SK-N-SH treated with all-trans-retinoic acid at 6 μM for 48 hours (cell line): ENCODE data around the gene CDIPT.

Experiments
- CREB5 ChIP-seq: fragments of 250-450 bp; sonication (Bioruptor Pico); IDR thresholded peaks from 2 replicates; pipeline ENCODE4 v1.5.1; 2020; ENCODE audit warnings: low read depth, mild to moderate bottlenecking, moderate library complexity
- CSDC2 ChIP-seq: fragments of 250-450 bp; sonication (Bioruptor Pico); IDR thresholded peaks from 2 replicates; pipeline ENCODE4 v1.5.0; 2020; ENCODE audit warnings: mild to moderate bottlenecking, moderate library complexity
- SNAI2 ChIP-seq: fragments of 250-450 bp; sonication (Bioruptor Pico); IDR thresholded peaks from 2 replicates; pipeline ENCODE4 v1.5.0; 2020; ENCODE audit warnings: mild to moderate bottlenecking, moderate library complexity
- TCF4 ChIP-seq: fragments of 250-450 bp; sonication (Bioruptor Pico); IDR thresholded peaks from 2 replicates; pipeline ENCODE4 v1.8.0; 2021; ENCODE audit warnings: mild to moderate bottlenecking, moderate library complexity, borderline replicate concordance
- ZFP3 ChIP-seq: fragments of 250-450 bp; sonication (Bioruptor Pico); IDR thresholded peaks from 2 replicates; pipeline ENCODE4 v1.5.0; 2020; ENCODE audit warnings: mild to moderate bottlenecking, moderate library complexity
- ZFP30 ChIP-seq: fragments of 450-650 bp; formaldehyde crosslinking; IDR thresholded peaks from 2 replicates; pipeline ENCODE4 v1.5.0; 2022; ENCODE audit warnings: mild to moderate bottlenecking, moderate library complexity

GRCh38 chr16:29854520-29855100, 8.4 kb downstream of the CDIPT start:
- TF ChIP-seq ZFP3, result no peak
- no peak for TF ChIP-seq CSDC2
- no peak for TF ChIP-seq CREB5 (CRISPR knock-in tag)
- TF ChIP-seq SNAI2 (CRISPR knock-in tag), result no peak
- no peak for TF ChIP-seq ZFP30
- no peak for TF ChIP-seq TCF4 (CRISPR knock-in tag)
